Psoas muscle (tissue), 8 donors: ENCODE data around the gene XRCC6. TPM values are rescaled to one million over a fixed set of nuclear protein-coding genes. Genes with fewer than 3 reads are reported as not detected.

ENCODE experiments used
- ATAC-seq, 4 donors: fragments of 200-7000 bp; cut with Tn5 transposase; one replicate each; pipeline ENCODE4 v1.9.1; 2020; ENCODE audit warnings: moderate library complexity in 3 of 4, mild to moderate bottlenecking in 2 of 4
- DNase-seq, 2 donors: peaks; one replicate each; pipeline ENCODE4 v3.0.0-alpha.2; 2020
- H3K27ac ChIP-seq: fragments of 200-600 bp; one replicate; pipeline ENCODE4 v1.8.0; 2022
- H3K27me3 ChIP-seq, 3 donors: fragments of 200-600 bp in 1 of 3; one replicate each; pipeline versions ENCODE4 v1.6.1 to v1.8.0; 2013 to 2022; ENCODE audit warnings: low read length in 2 of 3, mild to moderate bottlenecking in 2 of 3, moderate library complexity in 1 of 3; ENCODE audit not compliant: insufficient read depth in 3 of 3
- H3K36me3 ChIP-seq, 2 donors: fragments of 200-600 bp in 1 of 2; one replicate each; pipeline versions ENCODE4 v1.6.1 to v1.8.0; 2013 to 2022; ENCODE audit warnings: low read depth in 1 of 2, mild to moderate bottlenecking in 1 of 2, moderate library complexity in 1 of 2; ENCODE audit not compliant: insufficient read depth in 1 of 2
- H3K4me1 ChIP-seq: fragments of 200-600 bp; one replicate; pipeline ENCODE4 v1.8.0; 2022
- H3K4me3 ChIP-seq: fragments of 200-600 bp; one replicate; pipeline ENCODE4 v1.8.0; 2022; ENCODE audit warnings: mild to moderate bottlenecking
- H3K9me3 ChIP-seq: fragments of 200-600 bp; one replicate; pipeline ENCODE4 v1.8.0; 2022
- CTCF ChIP-seq: fragments of 200-600 bp; IDR thresholded peaks from one replicate; pipeline ENCODE4 v1.8.0; 2022; ENCODE audit warnings: antibody characterized with exemption
- WGBS, 3 donors: extraction: QIAGEN DNeasy Blood & Tissue Kit; methylation state at CpG; one replicate each; pipeline versions ENCODE4 v1.1.6 to v1.1.7; 2013; 5-methylcytosine and 5-hydroxymethylcytosine counted together
- intact Hi-C, 2 donors: fragments of 100-400 bp; cut with DNase I; formaldehyde crosslinking; loops; one replicate each; pipeline versions ENCODE4 v1.11.0 to v1.14.2; 2022
- polyA plus RNA-seq, 3 donors: library from polyadenylated mRNA; stranded (reverse); fragments of 200-250 nt; gene quantifications; one replicate each; pipeline ENCODE4 v1.2.3, GENCODE V29; 2013
- total RNA-seq, 4 donors: library from RNA; stranded (reverse); fragmentation: NEBNext Ultra II Directional in 2 of 4; extraction: Animal tissue kit (Norgen Biotek cat#: 25700) in 2 of 4; gene quantifications; one replicate each; pipeline versions ENCODE4 v1.2.1 to v1.2.4, GENCODE V29; 2021 to 2023
- donor health status: healthy with polysubstance abuse.
- donor health status: DM: no; HTN: no; CAD: no; lungs with moderate emphysema.
- donor health status: Bipolar disorder and iron deficiency.
- donor health status: healthy.
- donor health status: DM: yes; HTN: yes; CAD: no.
- donor health status: DM: no; HTN: no; CAD: no.
- donor health status: DM: no; HTN: no; CAD: no.
- donor health status: DM: yes; HTN: yes; CAD: no.

Gene XRCC6
- total and polyA plus RNA-seq, 7 donors = 156 to 291 (median 236) TPM

- Histone ChIP-seq H3K4me1 (no peaks in the 10 kb centered on the region), H3K9me3 (no peaks in the 10 kb centered on the region), H3K4me3 (no peak overlapping the region), H3K27ac (no peak overlapping the region), H3K36me3 (peaks cover 0 to 12% of the 10 kb centered on the region in 2 donors), H3K27me3 (no peaks in the 10 kb centered on the region)
- WGBS, 3 donors = 91 to 92% (median 91%) methylated on average over 12 to 15 of the region's 15 CpGs
- no peak for DNase-seq
- intact Hi-C loops = no loop called here
- no peak for TF ChIP-seq CTCF
- no peak for ATAC-seq
Observed at GRCh38 chr22:41575533-41575932, 45.6 kb upstream of the XRCC6 start.

GRCh38 chr22:41576877-41577276, 44.2 kb upstream of the XRCC6 start:
- H3K4me3 ChIP-seq = no peak overlapping the region
- intact Hi-C loops = no loop called here
- ATAC-seq (peak; percentile 42 to 78 (median 62)), DNase-seq (peak; percentile 46 to 72)
- H3K4me1 ChIP-seq = no peaks in the 10 kb centered on the region
- H3K27me3 ChIP-seq = no peaks in the 10 kb centered on the region
- H3K9me3 ChIP-seq = no peaks in the 10 kb centered on the region
- peaks cover 0 to 16% of the 10 kb centered on the region in 2 donors for H3K36me3 ChIP-seq
- no peak overlapping the region for H3K27ac ChIP-seq
- WGBS, 3 donors = 66 to 77% (median 70%) methylated on average over 9 of the region's 9 CpGs
- TF ChIP-seq CTCF = peak; percentile 44

DNA sequence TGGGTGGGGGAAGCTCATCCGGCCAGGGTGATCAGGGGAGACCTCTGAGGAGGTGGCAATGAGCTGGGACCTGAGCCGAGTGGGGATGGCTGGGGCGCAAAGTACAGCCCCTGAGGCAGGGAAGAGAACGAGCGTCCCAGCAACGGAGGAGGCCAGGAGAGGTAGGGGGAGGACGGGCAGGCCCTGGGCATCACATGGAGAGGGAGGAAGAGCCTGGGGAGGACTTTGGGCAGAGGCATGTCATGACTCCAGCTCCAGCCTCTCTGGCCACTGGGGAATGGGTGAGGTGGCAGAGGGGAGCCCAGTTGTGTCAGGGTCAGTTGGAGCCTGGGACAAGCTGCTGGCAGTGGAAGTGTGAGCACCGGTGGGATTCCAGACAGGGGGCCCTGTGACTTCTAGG, 43.0 kb upstream of the XRCC6 start:
- Histone ChIP-seq H3K4me1 (no peaks in the 10 kb centered on the region), H3K4me3 (no peak overlapping the region), H3K27me3 (no peaks in the 10 kb centered on the region), H3K9me3 (no peaks in the 10 kb centered on the region), H3K27ac (no peak overlapping the region), H3K36me3 (peaks cover 0 to 26% of the 10 kb centered on the region in 2 donors)
- DNase-seq = no peak
- intact Hi-C loops = no loop called here
- TF ChIP-seq CTCF = no peak
- WGBS, 3 donors = 90 to 94% (median 94%) methylated on average over 8 of the region's 8 CpGs
- ATAC-seq = no peak

DNA sequence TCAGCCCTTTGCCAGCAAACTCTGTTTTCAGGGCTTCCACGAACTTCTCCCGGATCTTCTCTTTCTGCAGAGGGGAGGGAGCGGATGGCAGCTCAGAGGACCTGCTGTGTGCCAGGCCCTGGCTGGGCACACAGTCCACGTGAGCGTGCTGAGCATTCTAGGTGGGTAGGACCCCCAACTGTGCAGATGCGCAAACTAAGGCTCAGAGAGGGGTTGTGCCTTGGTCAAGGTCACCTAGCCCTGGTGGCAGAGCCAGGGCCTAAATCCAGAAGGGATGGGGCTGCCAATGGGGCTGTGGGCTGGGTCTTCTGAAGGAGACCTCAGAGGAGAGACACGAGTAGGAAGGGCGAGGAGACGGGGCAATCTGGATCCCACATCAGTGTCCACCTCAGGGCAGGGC, 42.3 kb upstream of the XRCC6 start:
- H3K9me3 ChIP-seq = no peaks in the 10 kb centered on the region
- H3K36me3 ChIP-seq = peaks cover 0 to 33% of the 10 kb centered on the region in 2 donors
- WGBS, 3 donors = 94 to 95% (median 94%) methylated on average over 9 of the region's 9 CpGs
- no peaks in the 10 kb centered on the region for H3K4me1 ChIP-seq
- intact Hi-C loops = no loop called here
- no peaks in the 10 kb centered on the region for H3K27me3 ChIP-seq
- no peak overlapping the region for H3K4me3 ChIP-seq
- H3K27ac ChIP-seq = no peak overlapping the region
- no peak for TF ChIP-seq CTCF
- no peak for ATAC-seq
- no peak for DNase-seq

- no peak for DNase-seq
- WGBS, 3 donors = 96 to 97% (median 97%) methylated on average over 12 of the region's 12 CpGs
- H3K27me3 ChIP-seq = no peaks in the 10 kb centered on the region
- H3K4me1 ChIP-seq = no peaks in the 10 kb centered on the region
- H3K36me3 ChIP-seq = peaks cover 0 to 39% of the 10 kb centered on the region in 2 donors
- TF ChIP-seq CTCF = no peak
- H3K4me3 ChIP-seq = no peak overlapping the region
- H3K9me3 ChIP-seq = no peaks in the 10 kb centered on the region
- no peak for ATAC-seq
- intact Hi-C loops = no loop called here
- no peak overlapping the region for H3K27ac ChIP-seq
Observed at GRCh38 chr22:41579297-41579996, 41.6 kb upstream of the XRCC6 start.
